HUDEP-2 (cell line): ENCODE data around the gene COMMD4.
A peak's percentile ranks its signal among the peaks of the same experiment; 100 is the strongest.

Source experiments
- DNase-seq, 76 experiments: peaks; one replicate each; lab custom pipeline; 2025; ENCODE audit not compliant: unreplicated experiment in 76 of 76; lab: John Stamatoyannopoulos, UW

The COMMD4 gene

GRCh38 chr15:75355369-75355768, 19.5 kb downstream of the COMMD4 start:
- DNase-seq, result no peak

GRCh38 chr15:75356006-75356405, 20.1 kb downstream of the COMMD4 start:
- DNase-seq, result no peak

- DNase-seq, result no peak
Measured at GRCh38 chr15:75356517-75356916, 20.7 kb downstream of the COMMD4 start.

- no peak for DNase-seq
Measured at GRCh38 chr15:75357976-75358673, 22.3 kb downstream of the COMMD4 start.

- DNase-seq, result no peak
Measured at GRCh38 chr15:75358771-75359536, 23.1 kb downstream of the COMMD4 start.

GRCh38 chr15:75359537-75360250, 23.8 kb downstream of the COMMD4 start:
- no peak for DNase-seq

- peak in 7 of 76 experiments; percentile 8 to 20 (median 18) for DNase-seq
Measured at GRCh38 chr15:75360391-75360790, 24.5 kb downstream of the COMMD4 start.

- DNase-seq, result no peak
Measured at GRCh38 chr15:75360856-75361255, 25.0 kb downstream of the COMMD4 start.

GRCh38 chr15:75361361-75361988, 25.6 kb downstream of the COMMD4 start:
- no peak for DNase-seq

- DNase-seq, result no peak
Measured at GRCh38 chr15:75361989-75362641, 26.3 kb downstream of the COMMD4 start.

GRCh38 chr15:75362642-75363249, 26.9 kb downstream of the COMMD4 start:
- DNase-seq, result no peak

- no peak for DNase-seq
Measured at GRCh38 chr15:75363786-75364185, 27.9 kb downstream of the COMMD4 start.

- DNase-seq, result no peak
Measured at GRCh38 chr15:75364881-75365280, 29.0 kb downstream of the COMMD4 start.

- no peak for DNase-seq
Measured at GRCh38 chr15:75366163-75366562, 30.3 kb downstream of the COMMD4 start.

- peak in 4 of 76 experiments; percentile 17 to 39 (median 30) for DNase-seq
Measured at GRCh38 chr15:75367006-75367405, 31.1 kb downstream of the COMMD4 start.

- no peak for DNase-seq
Measured at GRCh38 chr15:75367406-75367912, 31.6 kb downstream of the COMMD4 start.

- DNase-seq, result peak in 75 of 76 experiments; percentile 55 to 96 (median 92)
Measured at GRCh38 chr15:75367913-75368688, 32.2 kb downstream of the COMMD4 start, which contains the start of gene MAN2C1. Gene MAN2C1, minus strand, starts transcription at chr15:75368607. Its CDS starts 24 bp downstream, at chr15:75368583.

GRCh38 chr15:75368689-75369239, 32.9 kb downstream of the COMMD4 start:
- DNase-seq, result peak in 2 of 76 experiments; percentile 20 to 44
